HG03439 (cell line): ENCODE measurements around the gene MESD.

Experiments used
- ATAC-seq: cut with Tn5 transposase; IDR thresholded peaks from one replicate; pipeline ENCODE4 v1.9.1; 2021; ENCODE audit warnings: mild to moderate bottlenecking, moderate library complexity; ENCODE audit not compliant: unreplicated experiment

MESD gene

GRCh38 chr15:80989518-80990478, at the start of gene MESD:
MESD (minus strand) TSS chr15:80989819; CDS start chr15:80989791, 28 bp downstream.
- peak; percentile 96 for ATAC-seq

- no peak for ATAC-seq
Measured at GRCh38 chr15:81038975-81039607, 49.5 kb upstream of the MESD start.

GRCh38 chr15:81037952-81038743, 48.5 kb upstream of the MESD start:
- ATAC-seq: no peak

GRCh38 chr15:81033508-81033907, 43.9 kb upstream of the MESD start:
- no peak for ATAC-seq

- ATAC-seq: no peak
Measured at GRCh38 chr15:81032818-81033217, 43.2 kb upstream of the MESD start.

GRCh38 chr15:81032355-81032754, 42.7 kb upstream of the MESD start:
- no peak for ATAC-seq

- ATAC-seq: no peak
Measured at GRCh38 chr15:81031203-81031602, 41.6 kb upstream of the MESD start.

GRCh38 chr15:81030301-81030750, 40.7 kb upstream of the MESD start:
- ATAC-seq: no peak

- no peak for ATAC-seq
Measured at GRCh38 chr15:81029414-81030300, 40.0 kb upstream of the MESD start.

- ATAC-seq: no peak
Measured at GRCh38 chr15:81026836-81027599, 37.4 kb upstream of the MESD start.

- no peak for ATAC-seq
Measured at GRCh38 chr15:81025721-81026370, 36.2 kb upstream of the MESD start.

- no peak for ATAC-seq
Measured at GRCh38 chr15:81024936-81025335, 35.3 kb upstream of the MESD start.

GRCh38 chr15:81024265-81024872, 34.8 kb upstream of the MESD start:
- no peak for ATAC-seq

GRCh38 chr15:81023483-81024264, 34.1 kb upstream of the MESD start:
- ATAC-seq: peak; percentile 92

- no peak for ATAC-seq
Measured at GRCh38 chr15:81021321-81021720, 31.7 kb upstream of the MESD start.

- ATAC-seq: no peak
Measured at GRCh38 chr15:81018197-81018596, 28.6 kb upstream of the MESD start.

- ATAC-seq: no peak
Measured at GRCh38 chr15:81016489-81017068, 27.0 kb upstream of the MESD start.
